Astrocyte (in vitro differentiated cells and primary cell): ENCODE data around the gene SLITRK3.

Source experiments
- CTCF ChIP-seq: IDR thresholded peaks from 2 replicates; pipeline ENCODE4 v1.5.1; 2011; ENCODE audit warnings: low read depth, mild to moderate bottlenecking, inconsistent platforms, low read length, moderate library complexity; ENCODE audit not compliant: insufficient read depth
- EZH2 ChIP-seq: IDR thresholded peaks from 2 replicates; pipeline ENCODE4 v1.6.1; 2012; ENCODE audit warnings: mild to moderate bottlenecking, low read length, inconsistent platforms; ENCODE audit not compliant: insufficient read depth

- no peak for TF ChIP-seq CTCF
- TF ChIP-seq EZH2, result no peak
These were observed 1.3 kb upstream of the SLITRK3 start for GRCh38 chr3:165197481-165197800.
